Adrenal gland (tissue), 5 donors: Measurements from ENCODE around the gene SLC19A2.

Source experiments
- CTCF ChIP-seq, 6 experiments: fragments of 450-650 bp in 4 of 6; fragments of 200-600 bp in 2 of 6; sonication (generic) in 1 of 6; IDR thresholded peaks; 1 replicate in 5 of 6; 2 replicates in 1 of 6; pipeline versions ENCODE4 v1.5.1 to v1.8.0; 2016 to 2021; ENCODE audit warnings: antibody characterized with exemption in 6 of 6, mild to moderate bottlenecking in 2 of 6, moderate library complexity in 1 of 6
- POLR2A ChIP-seq, 2 donors: fragments of 450-650 bp; IDR thresholded peaks; one replicate each; pipeline ENCODE4 v1.6.1; 2017; ENCODE audit warnings: antibody characterized with exemption in 2 of 2, mild to moderate bottlenecking in 2 of 2, moderate library complexity in 1 of 2
- donor health status: DM: no; HTN: no; CAD: no.

- no peak for TF ChIP-seq CTCF (IDR thresholded peaks at IDR 0.05)
- TF ChIP-seq POLR2A (IDR thresholded peaks at IDR 0.05), result no peak
Observed at GRCh38 chr1:169468982-169469381, 16.8 kb downstream of the SLC19A2 start.
